Suprapubic skin (tissue), 3 donors: Measurements from ENCODE around the gene HOXC13.

Experiments used
- CTCF ChIP-seq, 2 donors: fragments of 200-600 bp in 1 of 2; fragments of 450-650 bp in 1 of 2; sonication (generic) in 1 of 2; IDR thresholded peaks; one replicate each; pipeline ENCODE4 v1.5.1; 2016 to 2019; ENCODE audit warnings: antibody characterized with exemption in 2 of 2, mild to moderate bottlenecking in 1 of 2, moderate library complexity in 1 of 2
- POLR2A ChIP-seq, 2 donors: fragments of 450-650 bp; IDR thresholded peaks; one replicate each; pipeline ENCODE4 v1.6.1; 2017; ENCODE audit warnings: antibody characterized with exemption in 2 of 2, mild to moderate bottlenecking in 2 of 2, moderate library complexity in 2 of 2

DNA sequence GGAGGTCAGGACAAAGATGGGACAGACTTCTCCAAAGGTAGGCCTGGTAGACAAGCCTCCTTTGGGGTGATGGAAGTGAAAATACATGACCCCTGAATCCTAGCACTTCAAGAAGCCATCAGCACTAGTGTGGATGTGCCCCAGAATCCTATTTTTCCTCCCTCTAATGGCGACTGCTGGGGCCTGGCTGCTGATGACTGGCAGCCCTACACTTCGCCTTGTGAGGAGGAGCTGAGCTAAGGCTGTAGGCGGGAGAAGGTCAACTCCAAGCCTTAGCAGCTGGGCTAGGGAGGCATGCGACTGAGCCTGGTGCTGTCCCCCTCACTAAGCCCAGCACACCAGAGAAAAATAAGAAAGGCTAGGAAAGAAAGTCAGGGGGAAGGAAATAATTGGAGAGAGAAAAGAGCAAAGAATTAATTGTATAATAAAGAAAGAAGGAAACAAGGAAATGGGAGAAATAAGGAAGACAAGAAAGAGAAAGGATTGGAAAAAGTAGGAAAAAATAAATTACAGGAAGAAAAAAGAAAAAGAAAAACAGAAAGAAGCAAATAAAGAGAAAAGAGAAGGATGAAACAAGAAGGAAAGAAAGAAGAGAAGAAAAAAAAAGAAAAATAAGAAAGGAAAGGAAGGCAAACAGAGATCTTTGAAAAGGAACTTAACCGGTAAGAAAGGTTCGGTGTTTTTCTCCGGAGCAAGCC is 41.6 kb downstream of the HOXC13 start:
- TF ChIP-seq CTCF (IDR thresholded peaks at IDR 0.05) (no peak), POLR2A (IDR thresholded peaks at IDR 0.05) (no peak)
